Measurements from ENCODE around the gene LPAR1. TPM values are rescaled to one million over a fixed set of nuclear protein-coding genes. Genes with fewer than 3 reads are reported as not detected.
A peak's percentile ranks its signal among the peaks of the same experiment; 100 is the strongest.

LPAR1 gene
- total RNA-seq, 1 experiment from 2014 or later = 28.3 TPM

GRCh38 chr9:110835859-110836271, 202.4 kb downstream of the LPAR1 start:
- H3K27ac ChIP-seq (ENCODE audit: low read depth, low read length, poor library complexity, severe bottlenecking) = no peak overlapping the region

GRCh38 chr9:110835404-110835803, 202.9 kb downstream of the LPAR1 start:
- BruUV-seq (replicated peaks) = no TSS peak
- no peaks in the 10 kb centered on the region for H3K36me3 ChIP-seq (ENCODE audit: insufficient read depth, low read length, poor library complexity, severe bottlenecking)
- intact Hi-C loops (cut with micrococcal nuclease; ENCODE audit: unreplicated experiment) = no loop called here
- no peak for TF ChIP-seq EZH2 (IDR thresholded peaks at IDR 0.05; ENCODE audit: borderline replicate concordance, low read depth, low read length, poor library complexity, severe bottlenecking)
- TF ChIP-seq CTCF (conservative IDR thresholded peaks at IDR 0.05; ENCODE audit: low read depth, low read length) = no peak
- CTCF ChIA-PET = no interaction called here
- POLR2A ChIA-PET (ENCODE audit: low non-redundant PET) = interaction anchor here (0.6 kb wide), 1 partner anchor 169 kb away, joined by 6 read pairs; no protein-coding TSS in a partner anchor
- DNase-seq (ENCODE audit: low spot score) = peak; percentile 44
- no peak overlapping the region for H3K4me3 ChIP-seq (ENCODE audit: low read depth, low read length, poor library complexity, severe bottlenecking)
- no peaks in the 10 kb centered on the region for H3K4me1 ChIP-seq (ENCODE audit: insufficient read depth, low read length, poor library complexity, severe bottlenecking)
- H3K27ac ChIP-seq (ENCODE audit: low read depth, low read length, poor library complexity, severe bottlenecking) = no peak overlapping the region
- no peaks in the 10 kb centered on the region for H3K9me3 ChIP-seq (ENCODE audit: low read depth, low read length, poor library complexity, severe bottlenecking)
- H3K27me3 ChIP-seq (replicated peaks; ENCODE audit: insufficient read depth, low read depth, low read length, poor library complexity) = no peaks in the 10 kb centered on the region

More at GRCh38 chr9:110835859-110836271, 202.4 kb downstream of the LPAR1 start:
- no peak for DNase-seq (ENCODE audit: low spot score)
- H3K4me3 ChIP-seq (ENCODE audit: low read depth, low read length, poor library complexity, severe bottlenecking) = no peak overlapping the region
- ChIA-PET CTCF (no interaction called here), POLR2A (ENCODE audit: low non-redundant PET) (interaction anchor here (0.6 kb wide), 1 partner anchor 169 kb away, joined by 6 read pairs; no protein-coding TSS in a partner anchor)
- intact Hi-C loops (cut with micrococcal nuclease; ENCODE audit: unreplicated experiment) = no loop called here
- no peaks in the 10 kb centered on the region for H3K36me3 ChIP-seq (ENCODE audit: insufficient read depth, low read length, poor library complexity, severe bottlenecking)
- TF ChIP-seq EZH2 (IDR thresholded peaks at IDR 0.05; ENCODE audit: borderline replicate concordance, low read depth, low read length, poor library complexity, severe bottlenecking) (no peak), CTCF (conservative IDR thresholded peaks at IDR 0.05; ENCODE audit: low read depth, low read length) (no peak)
- no TSS peak for BruUV-seq (replicated peaks)
- no peaks in the 10 kb centered on the region for H3K4me1 ChIP-seq (ENCODE audit: insufficient read depth, low read length, poor library complexity, severe bottlenecking)
- H3K9me3 ChIP-seq (ENCODE audit: low read depth, low read length, poor library complexity, severe bottlenecking) = no peaks in the 10 kb centered on the region
- no peaks in the 10 kb centered on the region for H3K27me3 ChIP-seq (replicated peaks; ENCODE audit: insufficient read depth, low read depth, low read length, poor library complexity)

- CTCF ChIA-PET = no interaction called here
- no peaks in the 10 kb centered on the region for H3K4me1 ChIP-seq (ENCODE audit: insufficient read depth, low read length, poor library complexity, severe bottlenecking)
- no peak for DNase-seq (ENCODE audit: low spot score)
- no peak overlapping the region for H3K4me3 ChIP-seq (ENCODE audit: low read depth, low read length, poor library complexity, severe bottlenecking)
- H3K27me3 ChIP-seq (replicated peaks; ENCODE audit: insufficient read depth, low read depth, low read length, poor library complexity) = no peaks in the 10 kb centered on the region
- no peaks in the 10 kb centered on the region for H3K9me3 ChIP-seq (ENCODE audit: low read depth, low read length, poor library complexity, severe bottlenecking)
- no TSS peak for BruUV-seq (replicated peaks)
- no peaks in the 10 kb centered on the region for H3K36me3 ChIP-seq (ENCODE audit: insufficient read depth, low read length, poor library complexity, severe bottlenecking)
- H3K27ac ChIP-seq (ENCODE audit: low read depth, low read length, poor library complexity, severe bottlenecking) = no peak overlapping the region
- TF ChIP-seq CTCF (conservative IDR thresholded peaks at IDR 0.05; ENCODE audit: low read depth, low read length) = no peak
- TF ChIP-seq EZH2 (IDR thresholded peaks at IDR 0.05; ENCODE audit: borderline replicate concordance, low read depth, low read length, poor library complexity, severe bottlenecking) = no peak
- intact Hi-C loops (cut with micrococcal nuclease; ENCODE audit: unreplicated experiment) = no loop called here
- POLR2A ChIA-PET (ENCODE audit: low non-redundant PET) = interaction anchor here (0.5 kb wide), 1 partner anchor 38 kb away, joined by 9 read pairs; no protein-coding TSS in a partner anchor
These were observed 205.3 kb downstream of the LPAR1 start for GRCh38 chr9:110832926-110833325.

Data from A673 (cell line).